GM19023 (cell line): ENCODE measurements around the gene PUDP.
"Not testable (repeated sequence)": the region's sequence is repeated elsewhere in the genome, so short reads cannot be mapped to it uniquely, and the experiment has no call there.

ENCODE experiments used
- ATAC-seq: cut with Tn5 transposase; IDR thresholded peaks from one replicate; pipeline ENCODE4 v1.9.1; 2021; ENCODE audit warnings: mild to moderate bottlenecking, moderate library complexity; ENCODE audit not compliant: unreplicated experiment

PUDP gene

DNA sequence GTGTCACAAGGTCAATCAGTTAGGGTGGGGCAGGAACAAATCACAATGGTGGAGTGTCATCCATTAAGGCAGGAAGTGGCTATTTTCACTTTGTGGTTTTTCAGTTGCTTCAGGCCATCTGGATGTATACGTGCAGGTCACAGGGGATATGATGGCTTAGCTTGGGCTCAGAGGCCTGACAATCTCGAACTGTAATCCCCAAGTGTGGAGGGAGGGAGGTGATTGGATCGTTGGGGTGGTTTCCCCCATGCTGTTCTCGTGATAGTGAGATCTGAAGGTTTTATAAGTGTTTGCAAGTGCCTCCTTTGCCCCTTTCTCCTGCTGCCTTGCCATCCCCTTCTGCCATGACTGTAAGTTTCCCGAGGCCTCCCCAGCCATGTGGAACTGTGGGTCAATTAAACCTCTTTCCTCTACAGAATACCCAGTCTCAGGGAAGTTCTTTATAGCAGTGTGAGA, 37.1 kb downstream of the PUDP start:
- peak; percentile 51 for ATAC-seq

DNA sequence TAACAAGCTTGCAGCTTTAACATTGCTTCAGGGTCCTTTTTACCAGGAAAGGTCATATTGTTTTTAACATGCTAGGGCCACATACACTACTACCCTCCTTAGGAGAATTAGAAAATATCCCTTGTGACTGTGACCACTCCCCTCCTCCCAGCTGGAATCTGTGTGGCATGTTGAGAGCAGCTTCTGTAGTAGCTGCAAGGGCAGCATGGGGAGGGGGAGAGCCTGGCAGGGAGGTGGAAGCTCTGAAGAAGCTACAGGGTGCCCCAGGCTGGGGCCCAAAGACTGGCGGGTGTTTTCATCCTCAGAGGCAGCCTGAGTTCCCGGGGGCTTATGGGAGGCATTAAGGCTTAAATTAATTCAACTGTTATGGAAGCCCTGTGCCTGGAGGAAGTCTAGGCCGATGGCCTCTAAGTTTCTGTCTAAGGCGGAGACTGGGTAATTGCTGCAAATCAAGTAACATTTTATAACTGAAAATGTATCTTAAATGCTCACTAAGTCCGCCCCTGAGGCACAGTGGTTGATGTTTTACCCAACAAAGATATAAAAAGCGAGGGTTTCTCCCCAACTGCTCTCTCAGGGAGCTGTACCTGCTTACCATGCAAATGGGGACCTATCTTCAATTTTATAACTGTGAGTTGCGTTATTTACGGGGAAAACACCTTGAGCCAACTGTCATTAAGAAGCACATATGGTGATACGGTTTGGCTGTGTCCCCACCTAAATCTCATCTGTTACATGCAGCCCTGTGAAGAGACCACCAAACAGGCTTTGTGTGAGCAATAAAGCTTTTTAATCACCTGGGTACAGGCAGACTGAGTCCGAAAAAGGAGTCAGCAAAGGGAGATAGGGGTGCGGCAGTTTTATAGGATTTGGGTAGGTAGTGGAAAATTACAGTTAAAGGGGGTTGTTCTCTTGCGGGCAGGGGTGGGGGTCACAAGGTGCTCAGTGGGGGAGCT, 37.8 kb downstream of the PUDP start:
- ATAC-seq = peak; percentile 69

DNA sequence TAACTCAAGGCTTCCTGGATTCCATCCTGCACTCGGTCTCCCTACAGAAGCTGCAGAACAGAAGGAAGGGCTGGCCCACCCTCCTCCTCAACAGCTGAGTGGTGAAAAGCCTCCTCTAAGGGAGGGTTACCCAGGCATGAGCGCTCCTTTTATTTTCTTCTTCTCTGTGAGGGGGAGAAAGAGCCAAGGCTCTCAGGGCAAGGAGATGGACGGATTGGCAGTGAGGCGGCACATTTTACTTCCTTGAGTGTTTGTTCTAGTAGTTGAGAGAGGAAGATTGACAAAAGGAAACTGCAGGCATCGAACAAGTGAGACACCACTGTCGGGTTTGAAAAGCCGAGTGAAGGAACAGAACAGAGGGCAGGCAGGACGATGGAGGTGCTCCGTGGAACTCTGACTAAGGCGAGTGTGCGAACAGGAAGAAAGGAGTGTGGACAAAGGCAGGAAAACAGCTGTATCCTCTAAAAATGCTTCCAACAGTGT, 38.9 kb downstream of the PUDP start:
- no peak for ATAC-seq

- ATAC-seq = no peak
These were observed 39.9 kb downstream of the PUDP start for GRCh38 chrX:7108030-7108429.

DNA sequence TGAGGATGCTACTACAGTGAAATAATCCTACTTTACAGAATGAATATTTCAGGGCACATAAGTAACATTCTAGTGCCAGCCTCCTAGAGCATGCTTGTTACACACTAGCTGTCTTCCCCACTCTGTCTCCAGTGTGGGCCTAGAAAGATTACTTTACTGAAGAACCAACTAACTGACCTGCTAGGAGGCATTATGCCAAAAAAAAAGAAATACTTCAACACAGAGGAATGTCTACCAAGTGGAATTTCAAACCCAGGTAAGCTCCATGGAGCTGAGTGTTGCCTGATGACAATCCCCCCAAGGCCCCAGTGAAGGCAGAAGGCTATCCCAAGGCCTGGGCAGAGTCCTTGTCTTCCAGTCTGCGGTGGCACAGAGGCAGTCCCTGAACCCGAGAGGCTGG, 41.3 kb downstream of the PUDP start:
- ATAC-seq = no peak

DNA sequence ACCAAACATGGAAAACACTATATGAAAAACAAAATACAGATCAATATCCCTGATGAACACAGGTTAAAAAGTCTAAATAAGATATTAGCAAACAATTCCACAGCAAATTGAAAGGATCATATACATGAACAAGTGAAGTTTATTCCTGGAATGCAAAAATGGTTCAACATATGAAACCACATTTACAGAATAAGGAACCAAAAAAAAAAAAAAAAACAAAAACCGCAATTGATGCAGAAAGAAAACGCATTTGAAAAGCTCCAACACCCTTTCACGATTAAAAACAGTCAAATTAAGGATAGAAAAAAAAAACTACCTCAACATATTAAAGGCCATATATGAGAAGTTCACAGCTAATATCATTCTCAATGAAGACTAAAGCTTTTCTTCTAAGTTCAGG, 45.8 kb downstream of the PUDP start:
- ATAC-seq = no peak

GRCh38 chrX:7100022-7100421, 47.9 kb downstream of the PUDP start:
- ATAC-seq = no peak

GRCh38 chrX:7095657-7096056, 52.3 kb downstream of the PUDP start:
- ATAC-seq = not testable (repeated sequence)

- no peak for ATAC-seq
These were observed 54.6 kb downstream of the PUDP start for GRCh38 chrX:7093305-7093704.

DNA sequence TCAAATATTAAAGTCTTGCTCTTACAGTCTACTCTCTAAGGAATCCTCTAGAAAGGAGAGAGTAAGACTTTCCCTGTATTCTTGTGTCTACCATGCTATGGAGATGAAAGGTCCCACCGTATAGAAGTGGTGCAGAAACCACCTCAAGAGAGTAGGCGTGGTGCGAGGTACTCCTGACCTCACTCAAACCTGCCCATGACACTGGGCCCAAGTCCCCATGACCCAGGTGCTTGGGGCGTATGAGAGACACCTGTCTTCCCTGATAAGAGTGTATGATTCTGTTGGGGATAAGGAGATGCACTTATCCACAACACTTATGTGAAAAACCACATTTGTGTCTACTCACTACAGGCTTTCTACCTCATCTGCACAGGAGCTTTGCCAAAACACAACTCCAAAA, 55.4 kb downstream of the PUDP start:
- ATAC-seq = no peak

DNA sequence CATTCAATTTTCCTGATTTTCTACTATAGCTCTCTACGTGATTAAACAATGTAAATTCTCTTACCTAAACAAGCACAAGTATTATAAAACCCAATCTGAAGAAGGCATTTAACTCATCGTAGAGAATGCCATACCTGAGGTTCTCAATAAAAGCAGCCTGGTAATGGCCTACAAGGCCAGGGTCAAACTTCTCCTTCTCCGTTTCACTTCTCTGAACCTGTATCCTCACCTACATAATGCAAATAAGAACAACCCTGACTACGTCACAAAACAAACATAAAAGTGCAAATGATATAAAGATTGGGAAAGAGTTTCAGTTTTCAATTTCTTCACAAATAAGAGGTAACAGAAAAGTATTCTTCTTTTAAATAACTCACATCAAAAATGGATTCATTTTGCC, 56.0 kb downstream of the PUDP start:
- no peak for ATAC-seq

GRCh38 chrX:7090641-7091040, 57.3 kb downstream of the PUDP start:
- no peak for ATAC-seq

- peak; percentile 46 for ATAC-seq
These were observed 58.9 kb downstream of the PUDP start for GRCh38 chrX:7088968-7089615.

- peak; percentile 27 for ATAC-seq
These were observed 61.6 kb downstream of the PUDP start for GRCh38 chrX:7086384-7086783.

GRCh38 chrX:7085879-7086278, 62.1 kb downstream of the PUDP start:
- ATAC-seq = no peak

- ATAC-seq = no peak
These were observed 63.1 kb downstream of the PUDP start for GRCh38 chrX:7084841-7085240.

- peak; percentile 84 for ATAC-seq
These were observed 64.2 kb downstream of the PUDP start for GRCh38 chrX:7083468-7084396.

DNA sequence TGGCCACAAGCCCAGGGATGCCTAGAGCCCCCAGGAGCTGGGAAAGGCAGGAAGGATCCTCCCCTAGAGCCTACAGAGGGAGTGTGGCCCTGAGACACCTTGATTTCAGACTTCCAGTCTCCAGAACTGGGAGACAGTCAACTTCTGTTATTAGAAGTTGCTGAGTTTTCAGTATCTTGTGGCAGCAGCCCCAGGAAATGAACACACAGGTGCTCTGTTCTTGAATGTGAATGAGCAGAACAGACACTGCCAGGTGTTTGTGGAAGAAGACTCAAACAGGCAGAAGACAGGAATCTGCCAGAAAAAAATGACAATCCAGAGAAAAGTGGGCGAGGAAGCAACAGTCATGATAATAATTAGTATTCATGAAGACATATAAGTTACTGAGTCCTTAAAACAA, 64.9 kb downstream of the PUDP start:
- no peak for ATAC-seq

DNA sequence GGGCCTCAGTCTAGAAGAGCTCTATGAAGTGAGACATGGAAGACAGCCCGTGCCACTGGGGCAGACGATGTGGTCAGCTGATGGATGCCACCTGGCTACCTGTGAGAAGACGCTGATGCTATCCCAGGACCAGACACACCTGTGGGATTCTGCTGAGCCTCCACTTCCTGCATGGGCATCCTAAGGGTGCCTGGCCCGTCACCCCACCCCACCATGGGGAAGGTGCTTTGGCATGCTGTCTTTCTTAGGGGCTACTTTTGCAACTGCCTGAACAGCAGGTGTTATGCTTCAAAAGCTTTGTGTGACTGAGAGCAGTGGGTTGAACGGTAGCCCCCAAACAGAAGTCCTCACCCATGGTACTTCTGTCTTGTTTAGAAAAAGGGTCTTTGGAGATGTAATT, 65.4 kb downstream of the PUDP start:
- ATAC-seq = no peak

GRCh38 chrX:7077241-7078230, 70.4 kb downstream of the PUDP start:
- ATAC-seq = no peak
